GM12891 (cell line): ENCODE data around the gene SMPX.

Experiments
- DNase-seq: peaks from one replicate; pipeline ENCODE4 v3.0.0; 2011; ENCODE audit warnings: low spot score; ENCODE audit not compliant: insufficient read length
- FAIRE-seq: peaks from 2 replicates; lab custom pipeline; 2011; peaks lifted over from hg19 to GRCh38; lab: Jason Lieb, UNC
- PAX5 ChIP-seq: IDR thresholded peaks from 2 replicates; pipeline ENCODE4 v1.6.1; 2011; ENCODE audit warnings: low read length, moderate library complexity, mild to moderate bottlenecking; ENCODE audit not compliant: insufficient read depth, severe bottlenecking
- POLR2A ChIP-seq: IDR thresholded peaks from 2 replicates; pipeline ENCODE4 v1.6.1; 2011; ENCODE audit warnings: low read depth, low read length, control low read depth
- POLR2AphosphoS5 ChIP-seq: IDR thresholded peaks from 2 replicates; pipeline ENCODE4 v1.6.1; 2011; ENCODE audit warnings: low read depth, low read length, control low read depth
- POU2F2 ChIP-seq: IDR thresholded peaks from 2 replicates; pipeline ENCODE4 v1.6.1; 2011; ENCODE audit warnings: low read depth, mild to moderate bottlenecking, control low read depth, low read length, moderate library complexity
- SPI1 ChIP-seq: IDR thresholded peaks from 2 replicates; pipeline ENCODE4 v1.6.1; 2011; ENCODE audit warnings: low read depth, low read length, control low read depth
- TAF1 ChIP-seq: IDR thresholded peaks from 2 replicates; pipeline ENCODE4 v1.6.1; 2011; ENCODE audit warnings: low read depth, low read length, control low read depth

The SMPX gene

DNA sequence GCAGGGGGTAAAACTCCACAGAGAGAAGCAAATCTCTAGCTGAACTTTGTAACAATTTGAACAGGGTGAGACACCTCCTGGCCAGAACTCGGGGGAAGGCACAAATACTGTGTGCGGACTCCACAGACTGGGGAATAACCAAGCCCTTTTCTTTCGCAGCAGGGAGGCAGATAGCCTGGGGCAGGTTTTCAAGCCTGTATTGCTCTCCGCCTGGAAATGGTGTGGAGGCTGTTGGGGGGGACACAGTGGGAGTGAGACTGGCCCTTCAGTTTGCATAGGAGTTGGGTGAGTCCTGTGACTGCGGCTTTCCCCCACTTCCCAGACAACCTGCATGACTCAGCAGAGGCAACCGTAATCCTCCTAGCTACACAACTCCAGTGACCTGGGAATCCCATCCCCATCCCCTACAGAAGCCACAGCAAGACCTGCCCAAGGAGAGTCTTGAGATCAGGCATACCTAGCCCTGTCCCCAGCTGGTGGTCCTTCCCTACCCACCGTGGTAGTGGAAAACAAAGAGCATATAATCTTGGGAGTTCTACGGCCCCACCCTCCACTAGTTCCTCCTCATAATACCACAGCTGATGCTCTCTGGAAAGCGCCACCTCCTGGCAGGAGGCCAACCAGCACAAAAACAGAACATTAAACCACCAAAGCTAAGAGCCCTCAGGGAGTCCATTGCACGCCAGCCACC lies 12.9 kb upstream of the SMPX start:
- FAIRE-seq (no peak), DNase-seq (no peak)
- TF ChIP-seq POLR2AphosphoS5 (no peak), POU2F2 (no peak), POLR2A (no peak), PAX5 (no peak), SPI1 (no peak), TAF1 (no peak)

DNA sequence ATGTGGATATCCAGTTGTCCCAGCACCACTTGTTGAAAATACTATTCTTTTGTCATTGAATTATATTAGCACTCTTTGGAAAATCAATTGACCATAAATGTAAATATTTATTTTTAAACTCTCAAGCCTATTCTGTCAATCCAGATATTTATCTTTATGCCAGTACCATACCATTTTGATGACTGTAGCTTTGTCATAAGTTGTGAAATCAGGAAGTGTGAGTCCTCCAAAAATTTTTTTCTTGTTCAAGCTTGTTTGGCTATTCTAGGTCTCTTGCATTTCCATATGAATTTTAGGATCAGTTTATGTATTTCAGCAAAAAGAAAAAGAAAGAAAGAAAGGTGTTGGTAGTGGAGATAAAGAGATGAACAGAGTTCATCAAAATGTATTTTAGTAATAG lies 8.2 kb upstream of the SMPX start:
- TF ChIP-seq SPI1 (no peak), POU2F2 (no peak), POLR2AphosphoS5 (no peak), POLR2A (no peak), PAX5 (no peak)
- DNase-seq = no peak
- FAIRE-seq = no peak

DNA sequence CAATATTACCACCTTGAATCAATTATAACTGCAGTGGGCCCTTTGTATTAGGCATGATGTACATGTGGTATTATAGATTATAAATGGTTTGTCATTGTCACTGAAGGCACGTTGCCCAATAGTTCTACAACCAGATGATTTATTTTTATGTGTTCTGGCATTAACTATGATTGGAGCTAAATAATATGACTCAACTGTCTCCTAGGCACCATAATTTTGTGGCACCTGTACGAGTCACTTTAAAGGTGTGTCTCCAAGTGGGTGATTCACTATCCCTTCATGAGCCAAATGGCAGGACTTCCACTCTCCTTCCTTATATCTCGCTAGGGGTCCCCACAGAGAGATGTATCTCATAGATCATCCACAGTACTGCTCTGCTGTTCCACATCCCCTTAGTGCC lies 6.1 kb upstream of the SMPX start:
- FAIRE-seq = no peak
- DNase-seq = no peak
- TF ChIP-seq POLR2A = no peak
- TF ChIP-seq TAF1 = no peak
- no peak for TF ChIP-seq PAX5

DNA sequence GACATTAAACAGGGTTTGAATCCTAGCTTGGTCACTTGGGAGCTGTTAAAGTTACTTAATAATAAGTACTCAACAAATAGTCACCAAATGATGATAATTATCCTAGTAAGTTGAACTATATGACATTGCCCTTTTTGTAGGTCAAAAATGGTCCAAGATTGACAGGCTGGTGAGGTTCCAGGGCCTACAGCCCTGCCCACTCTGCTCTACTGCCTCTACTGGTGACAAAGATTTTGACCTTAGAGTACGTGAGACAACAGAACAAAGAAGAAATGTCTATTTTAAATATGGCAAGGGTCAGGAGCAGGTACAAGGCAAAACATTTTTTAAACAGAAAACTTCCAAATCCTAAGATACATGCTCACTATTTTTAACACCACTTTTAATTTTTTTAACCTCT lies 572 bp upstream of the SMPX start:
- TF ChIP-seq POU2F2 (no peak), SPI1 (no peak), TAF1 (no peak), PAX5 (no peak), POLR2A (no peak), POLR2AphosphoS5 (no peak)
- no peak for DNase-seq
- no peak for FAIRE-seq

DNA sequence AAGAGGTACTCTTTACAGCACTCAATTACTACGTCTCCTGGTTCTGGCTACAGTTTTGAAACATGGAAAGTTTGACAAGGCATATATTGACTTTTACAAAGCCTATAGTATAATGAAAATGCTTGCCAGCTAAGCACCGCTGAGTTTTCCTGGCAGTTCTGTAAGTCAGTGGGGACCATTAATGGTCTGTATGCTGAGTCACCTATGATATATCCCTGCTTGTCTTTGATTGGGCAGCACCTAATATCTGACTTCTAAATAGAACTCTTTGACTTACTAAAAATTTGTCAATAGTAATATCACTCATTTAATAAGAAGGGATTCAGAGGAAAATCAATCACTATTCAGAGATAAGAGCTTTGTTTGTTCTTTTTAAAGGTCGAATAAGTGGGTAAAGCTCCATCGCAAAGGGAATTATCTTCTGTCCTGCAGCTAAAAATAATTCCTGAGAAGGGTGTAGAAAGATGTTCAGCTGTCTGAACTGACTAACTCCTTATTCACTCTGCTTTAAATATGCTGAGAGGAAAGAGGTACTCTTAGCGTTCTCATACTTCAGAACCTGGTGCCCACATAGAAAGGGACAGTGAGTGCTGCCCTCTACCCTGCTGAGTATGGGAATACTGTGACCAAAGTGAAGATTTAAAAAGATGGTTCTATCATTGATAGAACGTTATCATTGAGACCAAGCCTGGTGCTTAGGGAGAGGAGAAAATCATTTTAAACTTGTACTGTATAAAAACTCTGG lies 959 bp downstream of the SMPX start:
- no peak for FAIRE-seq
- no peak for TF ChIP-seq POLR2A
- TF ChIP-seq TAF1 = no peak
- no peak for TF ChIP-seq PAX5
- TF ChIP-seq POU2F2 = no peak
- no peak for TF ChIP-seq SPI1
- TF ChIP-seq POLR2AphosphoS5 = no peak
- no peak for DNase-seq

DNA sequence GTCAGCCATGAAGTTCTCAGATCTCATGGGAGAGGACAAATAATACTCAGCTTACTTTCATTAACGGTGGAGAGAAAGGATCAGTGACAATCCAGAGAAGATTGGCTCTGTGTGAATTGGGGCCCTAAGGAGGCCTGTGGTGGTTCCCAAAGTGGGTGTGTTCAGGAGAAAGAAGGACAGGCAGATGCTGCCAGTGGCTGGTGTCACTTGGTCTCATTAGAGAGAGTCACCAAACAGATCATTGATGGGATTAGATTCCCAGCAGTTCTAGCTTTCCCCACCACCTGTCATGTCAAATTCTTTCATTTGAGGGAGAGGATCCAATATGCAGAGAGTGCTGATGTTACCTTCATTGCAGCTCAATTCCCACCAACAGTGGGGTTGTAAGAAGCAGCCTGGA lies 8.0 kb downstream of the SMPX start:
- FAIRE-seq (no peak), DNase-seq (no peak)
- no peak for TF ChIP-seq PAX5
- TF ChIP-seq POLR2AphosphoS5 = no peak
- no peak for TF ChIP-seq TAF1
- no peak for TF ChIP-seq POLR2A
- no peak for TF ChIP-seq SPI1
- TF ChIP-seq POU2F2 = no peak

DNA sequence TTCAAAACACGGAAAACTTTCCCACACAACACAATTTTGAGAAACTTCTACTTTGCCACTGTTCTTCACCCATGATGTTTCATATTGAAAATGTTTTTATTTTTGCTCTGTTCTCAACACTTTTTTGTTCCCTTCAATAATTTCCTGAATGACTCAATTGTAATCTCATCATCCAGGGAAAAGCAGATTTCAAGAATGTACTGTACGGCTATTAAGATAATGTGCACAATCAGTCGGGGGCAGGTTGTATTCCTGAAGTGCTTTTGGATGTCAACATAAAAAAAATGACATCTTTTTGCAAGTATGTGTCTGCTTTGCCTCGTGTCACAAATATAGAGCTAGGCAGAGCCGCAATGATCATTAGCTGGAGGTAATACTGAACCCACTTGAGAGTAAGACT lies 9.7 kb downstream of the SMPX start:
- no peak for FAIRE-seq
- no peak for DNase-seq
- TF ChIP-seq SPI1 (no peak), POU2F2 (no peak), POLR2A (no peak), POLR2AphosphoS5 (no peak), TAF1 (no peak), PAX5 (no peak)

DNA sequence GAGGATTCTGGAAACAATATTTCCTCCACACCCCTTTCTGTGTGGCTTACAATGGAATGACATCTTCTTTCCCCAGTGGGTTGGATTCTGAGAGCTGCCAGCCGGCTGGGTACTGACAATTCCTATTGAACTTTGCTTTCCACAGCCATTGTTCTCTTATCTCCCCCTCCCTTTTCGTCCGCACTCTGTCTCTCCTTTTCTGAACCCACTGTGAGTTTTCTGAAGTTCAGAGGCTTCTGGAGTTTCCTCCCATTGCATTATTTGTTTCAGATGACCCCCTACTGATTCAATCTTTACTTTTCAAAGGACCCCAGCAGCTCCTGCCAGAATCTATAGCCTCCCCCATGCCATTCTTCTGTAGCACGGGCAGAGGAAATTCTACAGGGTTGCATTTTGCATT lies 10.4 kb downstream of the SMPX start:
- FAIRE-seq = no peak
- DNase-seq = no peak
- TF ChIP-seq POU2F2 (no peak), POLR2AphosphoS5 (no peak), PAX5 (no peak), TAF1 (no peak), SPI1 (no peak), POLR2A (no peak)

DNA sequence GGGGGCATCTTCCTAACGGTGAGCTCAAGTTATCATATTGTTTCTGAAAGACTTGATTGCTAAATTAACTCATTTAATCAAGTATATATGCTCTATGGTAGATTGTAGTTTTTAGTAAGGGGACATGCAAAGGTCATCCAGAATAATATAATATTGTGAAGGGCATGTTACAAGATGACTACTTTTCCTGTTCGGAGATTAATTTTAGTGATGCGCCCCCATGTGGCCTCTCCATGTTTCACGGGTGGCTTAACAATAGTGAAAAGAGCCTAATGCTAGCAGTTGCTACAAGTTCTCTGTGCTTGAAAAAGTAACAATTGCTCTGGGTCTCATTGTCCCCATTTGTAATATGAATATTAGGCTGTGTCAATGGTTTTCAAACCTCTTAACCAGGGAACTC lies 12.2 kb downstream of the SMPX start:
- FAIRE-seq (peak; percentile 72), DNase-seq (no peak)
- TF ChIP-seq TAF1 (no peak), POLR2A (no peak), PAX5 (no peak), SPI1 (no peak), POLR2AphosphoS5 (no peak), POU2F2 (no peak)

DNA sequence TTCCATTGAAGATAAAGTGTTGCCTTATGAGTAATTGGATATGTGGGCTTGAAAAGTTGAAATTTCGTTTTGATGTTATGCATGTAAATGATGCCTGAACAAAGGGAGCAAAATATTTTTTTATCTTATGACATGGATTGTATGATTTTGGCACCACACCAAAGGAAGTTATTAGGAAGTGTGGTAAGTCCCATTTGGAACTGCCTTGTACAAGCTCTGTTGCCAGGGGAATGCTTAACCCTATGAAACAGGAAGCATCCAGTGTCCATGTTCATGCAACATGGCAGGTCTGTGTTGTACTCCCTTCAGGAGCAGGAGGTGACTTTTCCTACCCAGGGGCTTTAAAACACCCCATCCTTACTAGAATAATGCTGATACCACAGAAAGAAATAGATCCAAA lies 13.2 kb downstream of the SMPX start:
- FAIRE-seq (no peak), DNase-seq (no peak)
- no peak for TF ChIP-seq POU2F2
- TF ChIP-seq POLR2AphosphoS5 = no peak
- TF ChIP-seq POLR2A = no peak
- TF ChIP-seq SPI1 = no peak
- TF ChIP-seq PAX5 = no peak
- no peak for TF ChIP-seq TAF1
